Endothelial cell of umbilical vein (primary cell): Measurements from ENCODE around the gene VSIG10. TPM values are rescaled to one million over a fixed set of nuclear protein-coding genes. Genes with fewer than 3 reads are reported as not detected.

Source experiments
- BruUV-seq: library from RNA; stranded (reverse); fragments of 400-500 nt; replicated peaks from 2 replicates; lab custom pipeline; 2021; lab: Mats Ljungman, UMichigan
- CTCF ChIA-PET: fragments of 300-600, 350-600 bp; sonication (Branson Sonifier 250); formaldehyde crosslinking; loops from one replicate; lab custom pipeline; 2021; ENCODE audit warnings: antibody characterized with exemption, inconsistent platforms; lab: Charles Lee
- POLR2A ChIA-PET: fragments of 300-600, 350-600 bp; sonication (Branson Sonifier 250); formaldehyde crosslinking; loops from one replicate; lab custom pipeline; 2021; ENCODE audit warnings: antibody characterized with exemption, inconsistent platforms; lab: Charles Lee
- DNase-seq: peaks from one replicate; pipeline ENCODE4 v3.0.0-alpha.2; 2011; ENCODE audit warnings: low read depth, low spot score
- FAIRE-seq: peaks from 2 replicates; lab custom pipeline; 2011; peaks lifted over from hg19 to GRCh38; lab: Jason Lieb, UNC
- H2AFZ ChIP-seq: 2 replicates; pipeline ENCODE4 v1.6.0; 2012; ENCODE audit warnings: low read depth, low read length, control low read depth, inconsistent platforms
- H3K27ac ChIP-seq: 2 replicates; pipeline ENCODE4 v1.5.1; 2011; ENCODE audit warnings: low read depth, mild to moderate bottlenecking, control low read depth, low read length, moderate library complexity; ENCODE audit not compliant: insufficient read depth
- H3K27me3 ChIP-seq, 2 experiments: 2 replicates each; pipeline versions ENCODE4 v1.6.0 to v1.6.1; 2011; ENCODE audit warnings: low read length in 2 of 2, mixed read lengths in 1 of 2; ENCODE audit not compliant: control insufficient read depth in 2 of 2, insufficient read depth in 2 of 2
- H3K36me3 ChIP-seq, 2 experiments: 2 replicates in 1 of 2; 3 replicates in 1 of 2; pipeline ENCODE4 v1.5.1; 2011; ENCODE audit warnings: low read length in 2 of 2, mild to moderate bottlenecking in 1 of 2, moderate library complexity in 1 of 2; ENCODE audit not compliant: control insufficient read depth in 2 of 2, insufficient read depth in 2 of 2; ENCODE audit errors: extremely low read depth in 1 of 2
- H3K4me1 ChIP-seq: 3 replicates; pipeline ENCODE4 v1.5.1; 2011; ENCODE audit warnings: mild to moderate bottlenecking, low read length; ENCODE audit not compliant: control insufficient read depth, insufficient read depth; ENCODE audit errors: extremely low read depth
- H3K4me2 ChIP-seq: 2 replicates; pipeline ENCODE4 v1.6.1; 2011; ENCODE audit warnings: low read length, control low read depth, mixed read lengths; ENCODE audit not compliant: insufficient read depth
- H3K4me3 ChIP-seq, 3 experiments: fragments of 200-600 bp in 1 of 3; sonication (generic), shearing (Covaris generic) in 1 of 3; replicated peaks in 1 of 3; 2 replicates each; pipeline ENCODE4 v1.5.1; 2011 to 2016; ENCODE audit warnings: control low read depth in 3 of 3, low read length in 3 of 3, mild to moderate bottlenecking in 2 of 3, inconsistent platforms in 1 of 3, low read depth in 1 of 3, moderate library complexity in 1 of 3; ENCODE audit not compliant: insufficient read depth in 1 of 3
- H3K79me2 ChIP-seq: 2 replicates; pipeline ENCODE4 v1.6.0; 2012; ENCODE audit warnings: low read length, inconsistent platforms; ENCODE audit not compliant: control insufficient read depth, insufficient read depth
- H3K9ac ChIP-seq: replicated peaks from 2 replicates; pipeline ENCODE3; 2011; ENCODE audit warnings: low read length, control low read depth; ENCODE audit not compliant: insufficient read depth; ENCODE audit errors: extremely low read depth
- H3K9me1 ChIP-seq: replicated peaks from 3 replicates; pipeline ENCODE4 v1.6.0; 2011; ENCODE audit warnings: mild to moderate bottlenecking, low read length; ENCODE audit not compliant: control insufficient read depth, insufficient read depth; ENCODE audit errors: extremely low read depth
- H3K9me3 ChIP-seq: replicated peaks from 2 replicates; pipeline ENCODE4 v1.5.1; 2012; ENCODE audit warnings: low read length, inconsistent platforms; ENCODE audit not compliant: control insufficient read depth, insufficient read depth
- H4K20me1 ChIP-seq: replicated peaks from 2 replicates; pipeline ENCODE3; 2011; ENCODE audit warnings: mild to moderate bottlenecking, low read length; ENCODE audit not compliant: control insufficient read depth, insufficient read depth; ENCODE audit errors: extremely low read depth
- FOS ChIP-seq: IDR thresholded peaks from 2 replicates; pipeline ENCODE4 v1.6.1; 2011; ENCODE audit warnings: mild to moderate bottlenecking, low read length, moderate library complexity, borderline replicate concordance; ENCODE audit not compliant: insufficient read depth
- JUN ChIP-seq: IDR thresholded peaks from 2 replicates; pipeline ENCODE4 v1.6.1; 2011; ENCODE audit warnings: borderline replicate concordance, low read depth; ENCODE audit not compliant: insufficient read length, insufficient read depth
- POLR2AphosphoS5 ChIP-seq: IDR thresholded peaks from 2 replicates; pipeline ENCODE4 v1.6.1; 2012; ENCODE audit warnings: low read depth, mild to moderate bottlenecking, control low read depth, low read length, moderate library complexity; ENCODE audit not compliant: insufficient read depth
- dilution Hi-C: fragments of 300-500 bp; cut with MboI; formaldehyde crosslinking; loops from one replicate; pipeline ENCODE4 v1.15.0; 2019; ENCODE audit warnings: low sequenced_read_pairs; ENCODE audit not compliant: extremely low pct_ligation_motif_present
- intact Hi-C: fragments of 100-400 bp; cut with micrococcal nuclease; formaldehyde crosslinking; loops from one replicate; pipeline ENCODE4 v1.10.0; 2022
- polyA plus RNA-seq, 4 experiments: library from polyadenylated mRNA; depleted of rRNA in 3 of 4; stranded (reverse) in 3 of 4; unstranded in 1 of 4; fragments of >200 nt; gene quantifications; 2 replicates each; pipeline versions ENCODE4 v1.2.1 to v1.2.3, GENCODE V29; 2011 to 2012; ENCODE audit warnings: missing spikeins in 1 of 4
- total RNA-seq: library from RNA; stranded (reverse); gene quantifications from 2 replicates; pipeline ENCODE4 v1.2.3, GENCODE V29; 2021

Gene VSIG10
- total and polyA plus RNA-seq, 2 donors (not counting 3 experiments of a cell fraction or from before 2014, with no cell fraction given), result 16.3 to 38.4 TPM

- no peak overlapping the region for H2AFZ ChIP-seq
- no peaks in the 10 kb centered on the region for H3K9me1 ChIP-seq
- H3K79me2 ChIP-seq, result peaks cover 21% of the 10 kb centered on the region
- no peak overlapping the region for H3K9ac ChIP-seq
- H3K36me3 ChIP-seq, result peaks cover 0 to 5% of the 10 kb centered on the region in 2 experiments
- intact Hi-C loops, result loop anchor here (1.0 kb wide), 1 partner anchor 26 kb away; no protein-coding TSS in a partner anchor
- peaks cover 17% of the 10 kb centered on the region for H3K4me1 ChIP-seq
- no peak overlapping the region for H3K4me3 ChIP-seq
- H3K27ac ChIP-seq, result no peak overlapping the region
- no peaks in the 10 kb centered on the region for H4K20me1 ChIP-seq
- no peak for TF ChIP-seq JUN
- no peak for TF ChIP-seq FOS
- TF ChIP-seq POLR2AphosphoS5, result no peak
- ChIA-PET POLR2A (no interaction called here), CTCF (interaction anchor here (0.6 to 3.2 kb wide), 10 partner anchors 8 to 1115 kb away, joined by 3 to 14 read pairs (median 3); partner anchors contain the start of genes HSPB8 and PEBP1)
- H3K9me3 ChIP-seq, result no peaks in the 10 kb centered on the region
- no peak overlapping the region for H3K4me2 ChIP-seq
- DNase-seq (peak; percentile 4), FAIRE-seq (no peak)
- no peaks in the 10 kb centered on the region for H3K27me3 ChIP-seq
- BruUV-seq, result no TSS peak
- dilution Hi-C loops, result no loop called here
Observed at GRCh38 chr12:118063576-118064391, 40.0 kb downstream of the VSIG10 start.
